Kidney (tissue), 22 donors: ENCODE measurements around the gene PIK3R4. TPM values are rescaled to one million over a fixed set of nuclear protein-coding genes. Genes with fewer than 3 reads are reported as not detected.

Experiments used
- DNase-seq, 5 donors: peaks; one replicate each; pipeline ENCODE4 v3.0.0-alpha.2; 2013 to 2020
- FAIRE-seq: peaks from 2 replicates; lab custom pipeline; 2012; peaks lifted over from hg19 to GRCh38; lab: Jason Lieb, UNC
- H3K27ac ChIP-seq, 2 donors: one replicate each; pipeline ENCODE4 v1.7.0; 2013; ENCODE audit warnings: low read depth in 2 of 2, low read length in 2 of 2, inconsistent platforms in 1 of 2
- H3K27me3 ChIP-seq: one replicate; pipeline ENCODE4 v1.7.1; 2013; ENCODE audit warnings: low read length, inconsistent platforms; ENCODE audit not compliant: control insufficient read depth, insufficient read depth
- H3K36me3 ChIP-seq, 3 donors: one replicate each; pipeline versions ENCODE4 v1.7.0 to v1.7.1; 2013; ENCODE audit warnings: low read length in 3 of 3, control low read depth in 1 of 3, inconsistent platforms in 1 of 3; ENCODE audit not compliant: insufficient read depth in 3 of 3, control insufficient read depth in 2 of 3
- H3K4me1 ChIP-seq, 3 donors: one replicate each; pipeline versions ENCODE4 v1.7.0 to v1.7.1; 2013; ENCODE audit warnings: low read length in 3 of 3, inconsistent platforms in 1 of 3, low read depth in 1 of 3; ENCODE audit not compliant: control insufficient read depth in 2 of 3, insufficient read depth in 2 of 3
- H3K4me3 ChIP-seq, 3 donors: one replicate each; pipeline versions ENCODE4 v1.7.0 to v1.8.1; 2013; ENCODE audit warnings: low read length in 3 of 3, control low read depth in 1 of 3, inconsistent platforms in 1 of 3
- H3K9ac ChIP-seq, 3 donors: one replicate each; pipeline versions ENCODE4 v1.7.0 to v1.7.1; 2013; ENCODE audit warnings: low read length in 3 of 3, control low read depth in 1 of 3, inconsistent platforms in 1 of 3
- H3K9me3 ChIP-seq, 3 donors: one replicate each; pipeline versions ENCODE4 v1.7.0 to v1.7.1; 2013; ENCODE audit warnings: low read length in 3 of 3, control low read depth in 1 of 3, inconsistent platforms in 1 of 3; ENCODE audit not compliant: control insufficient read depth in 2 of 3, insufficient read depth in 1 of 3
- CTCF ChIP-seq: IDR thresholded peaks from 3 replicates; pipeline ENCODE4 v1.5.1; 2012; ENCODE audit warnings: mild to moderate bottlenecking, moderate library complexity, borderline replicate concordance; ENCODE audit not compliant: insufficient read depth; ENCODE audit errors: extremely low read depth
- intact Hi-C: fragments of 100-400 bp; cut with DNase I; formaldehyde crosslinking; loops from one replicate; pipeline ENCODE4 v1.11.1; 2022
- long read RNA-seq, 10 donors: library from polyadenylated mRNA in 1 of 10; unstranded in 1 of 10; transcript quantifications; one replicate each; pipeline ENCODE4 v2.0.0 and lab custom pipeline, GENCODE V29; 2021 to 2026
- polyA plus RNA-seq: library from polyadenylated mRNA; stranded (reverse); fragments of 350-450 nt; fragmentation: Illumina TruSeq; extraction: RNeasy Lipid Tissue Mini Kit (QIAGEN cat#74804); gene quantifications from one replicate; pipeline ENCODE4 v1.2.3, GENCODE V29; 2014; ENCODE audit warnings: low read depth, low replicate concordance; ENCODE audit not compliant: insufficient read depth
- total RNA-seq: library from RNA; stranded (reverse); fragmentation: NEBNext Ultra II Directional; extraction: Animal tissue kit (Norgen Biotek cat#: 25700); gene quantifications from one replicate; pipeline ENCODE4 v1.2.1, GENCODE V29; 2021
- donor health status: control.
- donor health status: control.
- donor health status: control.
- donor health status: control.
- donor health status: control.
- donor health status: DM: yes; HTN: yes; CAD: no.
- donor health status: Normal renal cell carcinoma (clear cell type).

The PIK3R4 gene
- 32.7 TPM for total RNA-seq
- polyA plus RNA-seq = 22.5 TPM
- long read RNA-seq, donor 1, full-length matches to known transcripts = 2 of 2 reads
- long read RNA-seq, donor 1, partial matches to known transcripts = 0 of 2 reads
- long read RNA-seq, donor 1, other reads (novel, unspliced or antisense) = 0 of 2 reads
- long read RNA-seq, donor 2, full-length matches to known transcripts = 2 of 2 reads
- long read RNA-seq, donor 2, partial matches to known transcripts = 0 of 2 reads
- long read RNA-seq, donor 2, other reads (novel, unspliced or antisense) = 0 of 2 reads
- long read RNA-seq, donor 3, full-length matches to known transcripts = 2 of 13 reads
- long read RNA-seq, donor 3, partial matches to known transcripts = 11 of 13 reads
- long read RNA-seq, donor 3, other reads (novel, unspliced or antisense) = 0 of 13 reads
- long read RNA-seq, donor 4, full-length matches to known transcripts = 2 of 11 reads
- long read RNA-seq, donor 4, partial matches to known transcripts = 9 of 11 reads
- long read RNA-seq, donor 4, other reads (novel, unspliced or antisense) = 0 of 11 reads
- long read RNA-seq, donor 5, full-length matches to known transcripts = 1 of 1 reads
- long read RNA-seq, donor 5, partial matches to known transcripts = 0 of 1 reads
- long read RNA-seq, donor 5, other reads (novel, unspliced or antisense) = 0 of 1 reads
- long read RNA-seq, donor 6 = 0 reads
- long read RNA-seq, donor 7, full-length matches to known transcripts = 7 of 15 reads
- long read RNA-seq, donor 7, partial matches to known transcripts = 6 of 15 reads
- long read RNA-seq, donor 7, other reads (novel, unspliced or antisense) = 2 of 15 reads
- long read RNA-seq, donor 8 = 0 reads
- long read RNA-seq, donor 9 = 0 reads
- long read RNA-seq, donor 10, full-length matches to known transcripts = 3 of 21 reads
- long read RNA-seq, donor 10, partial matches to known transcripts = 18 of 21 reads
- long read RNA-seq, donor 10, other reads (novel, unspliced or antisense) = 0 of 21 reads

- Histone ChIP-seq H3K4me1 (peaks cover 0 to 14% (median 10%) of the 10 kb centered on the region in 3 donors), H3K36me3 (peaks cover 2 to 20% (median 5%) of the 10 kb centered on the region in 3 donors), H3K9ac (peak within 1 kb of the TSS; percentile 79 to 99 (median 89)), H3K9me3 (no peaks in the 10 kb centered on the region), H3K4me3 (peak within 1 kb of the TSS; percentile 81 to 93 (median 92)), H3K27ac (peak within 1 kb of the TSS; percentile 74 to 84), H3K27me3 (no peaks in the 10 kb centered on the region)
- FAIRE-seq (peak; percentile 98), DNase-seq (peak; percentile 95 to 100 (median 98))
- no peak for TF ChIP-seq CTCF
- intact Hi-C loops = no loop called here
Observed at GRCh38 chr3:130746246-130747039, at the start of gene PIK3R4. TSS of gene PIK3R4 (minus strand) at chr3:130746829. CDS start at chr3:130745218, 1,611 bp downstream.

GRCh38 chr3:130795396-130795795 is 48.8 kb upstream of the PIK3R4 start:
- no peak overlapping the region for H3K27ac ChIP-seq
- no peaks in the 10 kb centered on the region for H3K4me1 ChIP-seq
- H3K27me3 ChIP-seq = no peaks in the 10 kb centered on the region
- FAIRE-seq (no peak), DNase-seq (peak in 1 of 5 donors; percentile 20)
- no peak overlapping the region for H3K4me3 ChIP-seq
- H3K9me3 ChIP-seq = no peaks in the 10 kb centered on the region
- no peak for TF ChIP-seq CTCF
- no peak overlapping the region for H3K9ac ChIP-seq
- no peaks in the 10 kb centered on the region for H3K36me3 ChIP-seq
- intact Hi-C loops = no loop called here

DNA sequence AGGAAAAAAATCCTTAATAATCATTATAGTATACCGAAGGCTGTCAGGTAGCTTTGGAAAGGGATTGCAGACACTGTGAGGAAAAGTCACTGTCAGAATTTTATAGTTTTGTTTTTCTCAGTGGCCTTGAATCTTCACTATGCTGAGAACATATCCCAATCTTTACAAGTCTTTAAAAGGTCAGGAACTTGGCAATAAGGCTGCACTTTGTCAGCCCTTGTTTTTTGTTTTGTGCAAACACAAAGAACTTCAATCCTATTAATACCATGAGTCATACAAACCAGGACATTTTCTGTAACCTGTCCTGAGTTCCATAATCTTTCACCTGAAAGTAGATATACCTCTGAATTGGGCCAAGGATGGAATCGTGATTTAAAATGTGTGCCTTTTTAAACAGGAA is 45.6 kb upstream of the PIK3R4 start:
- no peak for TF ChIP-seq CTCF
- FAIRE-seq = no peak
- no peaks in the 10 kb centered on the region for H3K36me3 ChIP-seq
- no peaks in the 10 kb centered on the region for H3K27me3 ChIP-seq
- H3K9ac ChIP-seq = no peak overlapping the region
- no peak overlapping the region for H3K27ac ChIP-seq
- no peaks in the 10 kb centered on the region for H3K4me1 ChIP-seq
- H3K4me3 ChIP-seq = no peak overlapping the region
- H3K9me3 ChIP-seq = no peaks in the 10 kb centered on the region
- DNase-seq = no peak
- intact Hi-C loops = no loop called here
